GM23338 (cell line): ENCODE measurements around the gene NOL9.

Experiments
- CTCF ChIP-seq, 2 experiments: fragments of 200-600 bp in 1 of 2; sonication (generic) in 1 of 2; conservative IDR thresholded peaks; 2 replicates each; pipeline versions ENCODE4 v1.5.1 to v1.6.1; 2016 to 2017; ENCODE audit warnings: antibody characterized with exemption in 2 of 2, low read depth in 2 of 2, mild to moderate bottlenecking in 2 of 2, moderate library complexity in 1 of 2
- EZH2 ChIP-seq: fragments of 200-600 bp; sonication (generic); IDR thresholded peaks from one replicate; pipeline ENCODE4 v1.8.0; 2017; ENCODE audit warnings: antibody characterized with exemption, mild to moderate bottlenecking, low read depth; ENCODE audit not compliant: unreplicated experiment
- EZH2phosphoT487 ChIP-seq: fragments of 200-600 bp; sonication (generic); IDR thresholded peaks from one replicate; pipeline ENCODE4 v1.8.1; 2018; ENCODE audit warnings: antibody characterized with exemption; ENCODE audit not compliant: unreplicated experiment
- POLR2AphosphoS5 ChIP-seq: IDR thresholded peaks from 2 replicates; pipeline ENCODE4 v1.6.1; 2016; ENCODE audit warnings: antibody characterized with exemption, low read depth
- REST ChIP-seq: IDR thresholded peaks from one replicate; pipeline ENCODE4 v1.6.1; 2018; ENCODE audit warnings: antibody characterized with exemption; ENCODE audit not compliant: unreplicated experiment

- TF ChIP-seq POLR2AphosphoS5 (no peak), CTCF (conservative IDR thresholded peaks at IDR 0.05; ENCODE audit: low read depth in 2 of 2) (no peak), EZH2 (no peak), EZH2phosphoT487 (no peak), REST (no peak)
Observed at GRCh38 chr1:6526316-6526715, 28.0 kb downstream of the NOL9 start.
